NCI-H446 (cell line): ENCODE results near the gene CLCN1.

ENCODE experiments used
- DNase-seq, 2 experiments: peaks; one replicate each; lab custom pipeline; 2025; lab: John Stamatoyannopoulos, UW

The CLCN1 gene

GRCh38 chr7:143396625-143397556, 81.0 kb downstream of the CLCN1 start:
- DNase-seq, result no peak

- no peak for DNase-seq
These were observed 82.0 kb downstream of the CLCN1 start for GRCh38 chr7:143397710-143398530.

- DNase-seq, result no peak
These were observed 82.7 kb downstream of the CLCN1 start for GRCh38 chr7:143398616-143399015.

GRCh38 chr7:143399151-143399550, 83.2 kb downstream of the CLCN1 start:
- no peak for DNase-seq

- DNase-seq, result no peak
These were observed 83.7 kb downstream of the CLCN1 start for GRCh38 chr7:143399642-143400041.

GRCh38 chr7:143401265-143401664, 85.4 kb downstream of the CLCN1 start:
- DNase-seq, result no peak
